HG03025 (cell line): ENCODE data around the gene USP21.

Experiments
- ATAC-seq: cut with Tn5 transposase; IDR thresholded peaks from one replicate; pipeline ENCODE4 v1.9.1; 2021; ENCODE audit warnings: mild to moderate bottlenecking, moderate library complexity; ENCODE audit not compliant: unreplicated experiment, low FRiP score

The USP21 gene

DNA sequence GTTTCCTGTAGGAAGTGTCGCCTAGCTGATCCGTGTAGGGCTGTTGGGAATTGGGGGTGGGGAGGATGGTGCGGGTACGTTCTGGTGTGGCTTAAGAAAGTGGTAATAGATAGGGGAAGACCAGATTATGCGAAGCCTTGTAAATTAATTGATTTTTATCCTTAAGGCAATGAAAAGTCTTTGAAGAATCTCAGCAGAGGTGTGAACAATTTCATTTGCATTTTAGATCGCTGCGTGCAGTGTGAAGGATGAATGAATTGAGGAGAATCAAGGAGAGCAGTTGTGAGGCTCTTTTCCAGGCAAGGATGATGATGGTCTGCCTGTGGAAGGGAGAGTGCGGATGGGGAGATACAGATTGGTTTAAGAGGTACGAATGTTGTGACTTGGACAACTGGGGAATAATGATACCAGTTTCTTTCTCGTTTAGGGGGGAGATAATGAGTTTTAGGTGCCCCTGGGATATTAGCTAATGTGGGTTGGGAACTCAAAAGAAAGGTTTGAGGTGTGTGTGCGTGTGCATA is 26.0 kb upstream of the USP21 start:
- no peak for ATAC-seq

DNA sequence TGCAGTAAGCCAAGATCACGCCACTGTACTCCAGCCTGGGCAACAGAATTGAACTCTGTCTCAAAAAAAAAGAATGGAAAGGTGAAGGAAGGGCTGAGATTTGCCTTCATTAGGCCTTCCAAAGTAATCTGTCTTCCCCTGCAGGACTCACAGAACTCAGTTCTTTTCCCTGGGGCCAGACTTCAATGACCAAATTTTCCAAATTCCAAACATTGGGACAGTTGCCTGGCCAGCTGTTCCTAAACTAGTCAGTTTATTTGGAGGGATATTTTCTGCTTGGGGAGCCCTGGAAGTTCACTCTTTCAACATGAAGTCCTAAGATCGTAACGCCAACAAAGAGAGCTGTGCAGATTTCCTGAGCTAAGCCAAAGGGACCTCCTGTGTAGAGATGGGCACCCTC is 21.4 kb upstream of the USP21 start:
- ATAC-seq = no peak

DNA sequence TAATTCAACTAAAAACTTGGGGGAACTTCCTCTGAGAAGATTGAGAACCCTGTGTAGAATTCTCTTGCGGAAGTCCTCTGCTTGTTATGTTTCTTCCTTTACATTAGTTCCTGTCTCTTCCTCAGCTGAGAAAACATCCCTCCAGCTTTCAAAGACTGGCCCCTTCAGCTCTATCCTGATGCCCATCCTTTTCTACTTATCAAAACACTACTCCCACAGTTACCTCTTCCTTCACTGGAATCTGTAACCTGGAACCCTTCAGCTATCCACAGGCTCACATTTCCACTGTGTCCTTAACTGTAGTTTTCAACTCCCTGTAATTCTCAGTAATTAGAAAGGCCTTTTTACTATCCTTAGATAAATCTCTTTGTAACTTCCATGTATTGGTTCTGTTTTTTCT is 20.9 kb upstream of the USP21 start:
- no peak for ATAC-seq

DNA sequence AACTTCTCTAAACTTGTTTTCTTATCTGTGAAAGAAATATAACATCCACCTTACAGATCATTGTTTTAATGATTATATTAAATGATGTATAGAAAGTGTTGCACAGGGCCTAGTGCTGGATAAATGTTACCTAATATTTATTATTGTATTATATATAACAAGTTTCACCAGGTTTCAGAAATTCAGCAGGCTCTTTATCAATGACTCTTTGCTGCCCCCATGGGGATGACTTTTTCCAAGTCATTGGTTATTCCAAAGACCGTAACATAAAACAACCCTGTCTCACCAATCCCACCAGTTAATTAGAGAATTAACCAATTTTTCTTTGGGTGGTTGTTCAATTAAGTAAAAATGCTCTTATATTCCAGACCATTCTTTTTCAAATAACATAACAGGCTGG is 19.5 kb upstream of the USP21 start:
- no peak for ATAC-seq

DNA sequence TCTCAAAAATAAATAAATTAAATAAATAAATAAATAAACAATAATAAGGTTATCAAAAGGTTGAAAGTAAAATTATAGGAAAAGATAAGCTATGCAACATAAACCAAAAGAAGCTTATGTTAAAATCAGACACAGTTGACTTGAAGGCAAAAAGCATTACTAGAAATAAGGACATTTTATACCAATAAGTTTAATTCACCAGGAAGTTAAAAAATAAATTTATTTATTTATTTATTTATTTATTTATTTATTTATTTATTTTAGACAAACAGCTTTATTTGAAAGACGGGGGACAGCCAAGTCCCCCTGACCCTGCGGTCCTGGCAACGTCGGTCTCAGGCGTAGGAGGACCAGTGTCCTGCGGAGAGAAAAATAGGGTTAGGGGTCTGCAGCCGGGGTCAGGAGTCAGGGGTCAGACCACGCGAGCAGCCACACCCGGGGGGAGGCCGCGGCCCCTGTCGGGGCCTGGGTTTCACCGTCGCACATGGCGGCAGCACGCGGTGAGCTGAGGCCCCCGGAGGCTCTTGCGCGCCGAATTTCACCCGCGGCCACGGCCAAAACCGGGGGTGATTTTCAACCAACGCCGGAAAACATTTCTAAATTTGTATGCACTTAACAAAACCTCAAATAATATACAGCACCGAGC is 18.4 kb upstream of the USP21 start:
- no peak for ATAC-seq

DNA sequence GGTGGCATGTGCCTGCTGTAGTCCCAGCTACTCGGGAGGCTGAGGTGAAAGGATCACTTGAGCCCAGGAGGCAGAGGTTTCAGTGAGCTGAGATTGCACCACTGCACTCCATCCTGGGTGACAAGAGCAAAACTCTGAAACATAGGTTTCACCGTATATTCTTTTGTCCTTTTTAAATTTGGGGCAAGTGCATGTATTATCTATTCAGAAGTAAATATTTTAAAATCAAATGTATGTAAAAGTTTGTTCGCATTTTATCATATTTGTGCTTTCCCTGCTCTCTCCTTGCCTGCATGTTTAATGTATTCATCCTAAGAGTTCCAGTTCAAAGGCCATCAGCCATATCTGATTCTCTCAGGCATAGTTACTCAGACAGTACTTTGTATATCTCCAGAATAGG is 13.5 kb upstream of the USP21 start:
- ATAC-seq = no peak

DNA sequence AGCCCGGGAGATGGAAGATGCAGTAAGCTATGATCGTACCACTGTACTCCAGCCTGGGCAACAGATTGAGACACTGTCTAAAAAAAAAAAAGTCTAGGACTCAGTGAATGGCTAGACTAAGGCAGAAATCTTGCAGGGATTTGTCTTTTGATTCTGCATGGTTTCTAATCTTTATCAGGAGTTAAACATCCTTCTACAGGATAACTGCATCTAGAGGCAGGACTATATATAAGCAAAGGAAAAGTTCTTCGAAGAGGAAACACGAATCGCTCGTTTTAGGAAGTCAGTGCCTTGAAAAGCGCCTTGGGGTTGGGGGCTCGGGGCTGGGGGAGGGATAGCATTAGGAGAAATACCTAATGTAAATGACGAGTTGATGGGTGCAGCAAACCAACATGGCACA is 6.1 kb upstream of the USP21 start:
- ATAC-seq = no peak

DNA sequence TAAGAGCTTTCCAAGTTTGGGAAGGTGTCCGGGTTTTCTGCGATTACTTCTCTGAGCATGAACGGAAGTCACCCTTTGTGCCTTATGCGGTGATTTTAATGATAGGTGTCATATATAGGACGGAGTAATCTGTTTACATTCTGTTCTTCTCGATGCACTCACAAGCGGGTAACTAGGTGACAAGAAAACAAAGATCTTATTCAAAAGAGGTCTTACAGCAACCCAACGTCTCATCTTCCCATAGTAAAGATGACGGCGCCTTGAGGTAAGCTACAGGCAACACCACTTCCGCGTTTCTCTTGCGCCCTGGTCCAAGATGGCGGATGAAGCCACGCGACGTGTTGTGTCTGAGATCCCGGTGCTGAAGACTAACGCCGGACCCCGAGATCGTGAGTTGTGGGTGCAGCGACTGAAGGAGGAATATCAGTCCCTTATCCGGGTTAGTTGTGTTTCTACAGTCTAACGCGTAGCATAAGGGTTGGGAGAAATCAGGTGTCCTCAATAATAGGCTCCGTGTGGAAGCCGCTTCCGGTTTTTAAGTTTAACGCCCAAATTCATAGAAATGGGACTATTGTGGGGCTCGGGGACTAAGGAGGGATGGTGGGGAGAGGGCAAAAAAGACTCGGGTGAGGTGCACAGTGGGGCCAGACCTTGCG is 5.5 kb upstream of the USP21 start, which contains the start of gene UFC1:
Gene UFC1, plus strand, starts transcription at position 297 of the 656 bp plus-strand sequence. Its CDS starts 20 bp downstream, at position 317.
- ATAC-seq = no peak

DNA sequence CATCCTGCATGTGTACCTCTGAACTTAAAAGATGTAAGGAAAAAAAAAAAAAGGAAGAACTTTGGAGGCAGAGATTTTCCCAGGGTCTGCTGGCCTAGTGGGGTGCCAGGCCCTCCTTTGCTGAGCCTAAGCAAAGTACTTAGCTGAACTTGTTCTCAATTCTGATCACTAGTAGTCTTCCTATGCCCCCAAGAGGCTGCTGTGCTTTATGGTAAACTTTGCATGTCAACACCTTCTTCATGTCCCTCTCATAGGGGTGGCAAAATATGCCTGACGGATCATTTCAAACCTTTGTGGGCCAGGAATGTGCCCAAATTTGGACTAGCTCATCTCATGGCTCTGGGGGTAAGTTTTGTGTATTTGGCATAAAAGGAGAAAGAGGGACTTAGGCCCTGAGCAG is 1.4 kb upstream of the USP21 start:
- ATAC-seq = no peak

DNA sequence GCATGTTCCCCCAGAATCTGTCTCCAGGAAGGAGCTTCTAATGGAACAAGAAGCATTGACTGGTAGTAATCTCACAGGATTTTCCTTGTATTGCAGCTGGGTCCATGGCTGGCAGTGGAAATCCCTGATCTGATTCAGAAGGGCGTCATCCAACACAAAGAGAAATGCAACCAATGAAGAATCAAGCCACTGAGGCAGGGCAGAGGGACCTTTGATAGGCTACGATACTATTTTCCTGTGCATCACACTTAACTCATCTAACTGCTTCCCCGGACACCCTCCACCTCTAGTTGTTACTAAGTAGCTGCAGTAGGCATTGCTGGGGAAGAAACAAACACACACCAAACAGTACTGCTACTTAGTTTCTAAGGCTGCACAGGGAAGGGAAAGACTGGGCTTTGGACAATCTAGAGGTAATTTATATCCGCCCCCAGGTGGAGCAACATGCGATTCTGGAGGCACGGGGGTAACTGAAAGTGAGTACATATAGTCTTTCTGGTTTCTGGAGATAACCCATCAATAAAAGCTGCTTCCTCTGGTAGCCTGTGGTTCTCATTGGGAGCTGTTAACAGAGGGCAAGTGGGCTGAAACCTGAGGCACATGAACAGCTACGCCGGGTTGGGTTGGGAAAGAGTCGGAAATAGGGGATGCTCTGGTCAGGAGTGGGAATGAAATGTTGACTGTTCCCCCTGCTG is 837 bp upstream of the USP21 start:
- no peak for ATAC-seq

DNA sequence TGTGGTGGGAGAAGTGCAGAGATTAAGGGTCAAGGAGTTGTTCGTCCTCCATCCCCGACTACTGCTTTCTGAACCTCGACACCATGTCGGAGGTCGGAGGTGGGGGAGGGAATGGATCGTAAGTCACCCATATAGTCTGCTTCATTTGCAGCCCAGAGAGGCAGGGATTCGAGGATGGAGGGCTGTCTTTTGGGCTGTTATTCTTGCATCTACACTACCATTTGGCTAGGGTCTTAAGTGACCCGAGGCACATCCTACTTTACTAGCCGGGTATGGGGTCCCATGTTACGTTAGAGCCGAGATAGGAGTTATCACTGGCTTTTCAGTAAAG is 578 bp downstream of the USP21 start:
- ATAC-seq = no peak

DNA sequence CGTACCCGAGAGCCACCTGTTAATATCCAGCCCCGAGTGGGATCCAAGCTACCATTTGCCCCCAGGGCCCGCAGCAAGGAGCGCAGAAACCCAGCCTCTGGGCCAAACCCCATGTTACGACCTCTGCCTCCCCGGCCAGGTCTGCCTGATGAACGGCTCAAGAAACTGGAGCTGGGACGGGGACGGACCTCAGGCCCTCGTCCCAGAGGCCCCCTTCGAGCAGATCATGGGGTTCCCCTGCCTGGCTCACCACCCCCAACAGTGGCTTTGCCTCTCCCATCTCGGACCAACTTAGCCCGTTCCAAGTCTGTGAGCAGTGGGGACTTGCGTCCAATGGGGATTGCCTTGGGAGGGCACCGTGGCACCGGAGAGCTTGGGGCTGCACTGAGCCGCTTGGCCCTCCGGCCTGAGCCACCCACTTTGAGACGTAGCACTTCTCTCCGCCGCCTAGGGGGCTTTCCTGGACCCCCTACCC is 1.4 kb downstream of the USP21 start:
- no peak for ATAC-seq

DNA sequence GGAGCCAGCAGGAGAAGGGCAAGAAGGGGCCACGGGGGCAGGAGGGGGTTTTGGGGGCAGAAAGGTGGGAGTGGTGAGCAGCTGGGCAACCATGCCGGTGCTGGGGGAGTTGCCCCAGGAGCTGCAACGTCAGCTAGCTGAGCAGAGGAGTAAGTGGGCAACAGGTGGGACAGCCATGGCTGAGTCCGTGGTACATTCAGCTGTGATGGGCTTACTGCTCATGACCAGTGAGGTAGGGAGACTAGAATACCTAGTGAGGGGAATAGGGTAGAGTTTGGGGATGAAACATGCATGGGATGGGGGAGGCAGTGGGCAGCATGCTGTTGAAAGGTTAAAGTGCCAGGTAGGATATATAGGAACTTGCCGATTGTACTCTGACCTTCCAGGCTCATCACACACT is 2.4 kb downstream of the USP21 start:
- ATAC-seq = no peak

DNA sequence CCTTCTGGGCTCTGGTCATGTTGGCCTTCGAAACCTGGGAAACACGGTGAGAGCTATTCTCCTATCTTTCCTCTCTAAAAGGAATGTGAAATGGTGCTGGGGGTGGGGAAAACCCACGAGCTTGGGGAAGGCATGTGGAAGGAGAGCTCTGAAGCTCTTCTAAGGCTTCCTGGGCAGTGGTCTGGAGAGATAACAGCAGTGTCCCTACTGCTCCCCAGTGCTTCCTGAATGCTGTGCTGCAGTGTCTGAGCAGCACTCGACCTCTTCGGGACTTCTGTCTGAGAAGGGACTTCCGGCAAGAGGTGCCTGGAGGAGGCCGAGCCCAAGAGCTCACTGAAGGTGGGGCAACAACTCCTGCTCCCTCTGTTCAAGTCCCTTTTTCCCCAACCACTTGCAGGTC is 2.8 kb downstream of the USP21 start:
- no peak for ATAC-seq

DNA sequence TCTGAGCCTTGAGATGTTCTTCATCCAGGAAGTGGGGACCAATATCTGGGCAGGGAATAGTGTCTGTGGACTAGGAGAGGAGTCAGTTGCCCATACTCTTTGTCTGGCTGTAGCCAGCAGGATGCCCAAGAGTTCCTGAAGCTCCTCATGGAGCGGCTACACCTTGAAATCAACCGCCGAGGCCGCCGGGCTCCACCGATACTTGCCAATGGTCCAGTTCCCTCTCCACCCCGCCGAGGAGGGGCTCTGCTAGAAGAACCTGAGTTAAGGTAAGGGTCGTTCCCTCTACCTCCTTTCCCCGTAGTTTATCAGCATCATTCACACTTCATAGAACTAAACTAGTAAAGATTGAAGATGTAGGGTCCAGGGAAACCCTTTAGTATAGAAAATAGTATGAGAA is 3.5 kb downstream of the USP21 start:
- no peak for ATAC-seq

DNA sequence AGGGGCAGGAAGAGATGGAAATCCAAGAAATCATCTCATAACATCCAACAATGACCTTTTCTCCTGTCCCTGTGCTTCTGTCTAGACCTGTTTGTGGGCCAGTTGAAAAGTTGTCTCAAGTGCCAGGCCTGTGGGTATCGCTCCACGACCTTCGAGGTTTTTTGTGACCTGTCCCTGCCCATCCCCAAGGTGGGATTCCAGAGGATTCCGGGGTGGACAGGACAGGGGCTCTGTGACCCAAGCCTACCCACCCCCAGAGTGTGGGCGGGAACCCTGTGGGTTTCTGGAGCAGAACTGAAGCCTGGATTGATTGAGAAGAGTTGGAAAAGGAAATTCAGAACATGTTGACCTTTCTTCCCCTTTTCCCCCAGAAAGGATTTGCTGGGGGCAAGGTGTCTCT is 4.5 kb downstream of the USP21 start:
- ATAC-seq = no peak

DNA sequence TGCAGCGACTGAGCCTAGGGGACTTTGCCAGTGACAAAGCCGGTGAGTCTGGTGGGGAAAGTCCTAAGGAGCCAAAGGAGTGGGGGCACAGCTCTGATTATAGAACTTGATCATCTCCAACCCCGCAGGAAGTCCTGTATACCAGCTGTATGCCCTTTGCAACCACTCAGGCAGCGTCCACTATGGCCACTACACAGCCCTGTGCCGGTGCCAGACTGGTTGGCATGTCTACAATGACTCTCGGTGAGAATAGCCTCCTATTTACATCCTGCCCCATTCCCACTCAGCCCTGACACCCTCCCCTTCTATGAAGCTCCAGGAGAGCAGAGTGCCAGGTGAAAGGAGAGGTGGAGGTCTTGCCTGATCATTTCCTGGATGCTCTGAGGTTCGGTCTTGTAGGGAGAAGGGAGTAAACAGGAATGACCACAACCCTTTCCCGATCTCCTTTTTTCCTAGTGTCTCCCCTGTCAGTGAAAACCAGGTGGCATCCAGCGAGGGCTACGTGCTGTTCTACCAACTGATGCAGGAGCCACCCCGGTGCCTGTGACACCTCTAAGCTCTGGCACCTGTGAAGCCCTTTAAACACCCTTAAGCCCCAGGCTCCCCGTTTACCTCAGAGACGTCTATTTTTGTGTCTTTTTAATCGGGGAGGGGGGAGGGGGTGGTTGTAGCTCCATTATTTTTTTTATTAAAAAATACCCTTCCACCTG is 5.8 kb downstream of the USP21 start:
- no peak for ATAC-seq

DNA sequence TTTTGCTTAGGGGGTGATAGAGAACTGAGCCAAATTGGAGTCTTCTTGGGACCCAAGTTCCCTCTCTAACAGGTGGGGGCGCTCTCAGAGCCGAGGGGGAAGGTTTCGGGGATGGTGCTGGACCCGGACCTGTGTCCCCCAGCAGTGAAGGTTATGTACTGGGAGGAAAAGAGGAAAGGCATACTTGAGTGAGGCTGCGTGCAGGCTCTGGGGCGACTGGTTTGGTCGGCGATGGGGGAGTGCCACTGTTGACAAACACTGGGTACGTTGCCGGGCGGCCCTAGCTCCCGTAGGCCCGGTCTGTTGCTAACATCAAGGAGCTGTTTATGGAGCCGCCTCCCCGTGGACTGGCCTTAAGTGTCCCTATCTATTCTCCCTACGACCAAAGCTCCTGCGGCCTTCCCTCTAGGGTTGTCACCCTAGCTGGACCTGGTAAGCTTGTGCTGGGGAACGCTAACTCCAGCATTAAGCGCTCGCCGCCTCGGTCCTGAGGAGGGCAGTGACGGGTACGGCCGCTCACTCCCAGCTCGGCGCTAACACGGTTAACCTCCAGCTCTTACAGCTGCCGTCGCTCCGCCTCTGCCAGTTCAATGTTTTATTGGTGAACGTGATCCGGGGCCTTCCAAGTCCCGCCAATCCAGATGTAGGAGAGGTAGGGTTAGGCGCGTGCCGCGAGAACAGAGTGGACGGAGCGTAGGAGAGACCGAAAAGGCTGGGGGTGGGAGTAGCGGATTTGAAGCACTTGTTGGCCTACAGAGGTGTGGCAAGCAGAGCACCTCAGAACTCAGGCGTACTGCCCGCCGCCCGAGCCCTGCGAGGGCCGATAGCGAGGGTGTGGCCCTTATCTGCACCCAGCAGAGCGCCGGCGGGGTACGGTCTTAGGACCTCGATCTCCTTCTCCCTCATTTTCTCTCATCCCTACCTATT is 6.7 kb downstream of the USP21 start, which contains the start of gene PPOX:
Gene PPOX, plus strand, starts transcription at position 685 of the 927 bp plus-strand sequence. CDS start 422 bp downstream, outside the sequence.
- peak; percentile 92 for ATAC-seq

DNA sequence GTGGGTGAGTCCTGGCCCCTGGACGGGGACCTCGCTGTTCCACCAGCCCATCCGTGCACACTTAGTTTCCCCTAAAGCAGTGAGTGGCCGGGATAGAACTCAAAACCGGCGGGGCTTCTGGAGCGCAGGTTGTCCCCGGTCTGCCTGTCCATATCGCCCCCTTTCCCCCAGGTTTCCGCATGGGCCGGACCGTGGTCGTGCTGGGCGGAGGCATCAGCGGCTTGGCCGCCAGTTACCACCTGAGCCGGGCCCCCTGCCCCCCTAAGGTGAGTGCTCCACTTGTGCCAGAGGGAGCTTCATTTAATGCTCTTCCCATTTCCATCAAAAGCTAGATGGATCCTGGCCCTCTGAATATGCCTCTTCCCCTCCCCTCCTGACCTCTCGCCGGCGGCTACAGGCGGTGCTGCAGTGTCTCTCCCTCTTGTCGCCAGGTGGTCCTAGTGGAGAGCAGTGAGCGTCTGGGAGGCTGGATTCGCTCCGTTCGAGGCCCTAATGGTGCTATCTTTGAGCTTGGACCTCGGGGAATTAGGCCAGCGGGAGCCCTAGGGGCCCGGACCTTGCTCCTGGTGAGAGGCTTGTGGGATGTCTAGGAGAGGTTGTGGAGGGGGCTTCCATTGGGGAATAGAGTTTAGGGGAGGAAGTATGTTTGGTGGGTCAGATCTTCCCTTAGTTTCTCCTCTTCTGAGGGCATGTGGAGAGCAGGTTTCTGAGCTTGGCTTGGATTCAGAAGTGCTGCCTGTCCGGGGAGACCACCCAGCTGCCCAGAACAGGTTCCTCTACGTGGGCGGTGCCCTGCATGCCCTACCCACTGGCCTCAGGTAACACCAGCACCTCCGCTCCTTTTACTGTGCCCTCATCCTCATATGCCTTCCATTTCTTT is 7.6 kb downstream of the USP21 start:
- no peak for ATAC-seq
